MM.1S (cell line): Measurements from ENCODE around the gene TAS1R2.

Source experiments
- DNase-seq: peaks from one replicate; pipeline ENCODE4 v3.0.0-alpha.2; 2015
- H2AFZ ChIP-seq: fragments of 300-600 bp; sonication (generic); 2 replicates; pipeline ENCODE4 v1.6.0; 2016; ENCODE audit warnings: antibody characterized with exemption, low read length
- H3F3A ChIP-seq: fragments of 300-600 bp; sonication (generic); 2 replicates; pipeline ENCODE4 v1.6.1; 2016; ENCODE audit warnings: mild to moderate bottlenecking, antibody characterized with exemption, low read length, moderate library complexity, mixed read lengths; ENCODE audit not compliant: insufficient read depth
- H3K27ac ChIP-seq: fragments of 300-600 bp; sonication (generic); 2 replicates; pipeline ENCODE4 v1.5.1; 2016; ENCODE audit warnings: mild to moderate bottlenecking, low read length
- H3K27me3 ChIP-seq: fragments of 300-600 bp; sonication (generic); replicated peaks from 2 replicates; pipeline ENCODE4 v1.6.0; 2016; ENCODE audit warnings: low read length; ENCODE audit not compliant: insufficient read depth
- H3K36me3 ChIP-seq: fragments of 300-600 bp; sonication (generic); replicated peaks from 2 replicates; pipeline ENCODE4 v1.6.1; 2016; ENCODE audit warnings: mild to moderate bottlenecking, low read length, mixed read lengths; ENCODE audit not compliant: insufficient read depth
- H3K4me1 ChIP-seq: fragments of 300-600 bp; sonication (generic); 2 replicates; pipeline ENCODE4 v1.6.1; 2016; ENCODE audit warnings: low read length, mixed read lengths
- H3K4me2 ChIP-seq: fragments of 300-600 bp; sonication (generic); 2 replicates; pipeline ENCODE4 v1.6.0; 2016; ENCODE audit warnings: low read depth, low read length
- H3K4me3 ChIP-seq: fragments of 300-600 bp; sonication (generic); 2 replicates; pipeline ENCODE4 v1.5.1; 2016; ENCODE audit warnings: low read length, mixed read lengths
- H3K79me2 ChIP-seq: fragments of 300-600 bp; sonication (generic); 2 replicates; pipeline ENCODE4 v1.6.1; 2016; ENCODE audit warnings: mixed run types, low read length, mixed read lengths
- H3K9ac ChIP-seq: fragments of 300-600 bp; sonication (generic); 2 replicates; pipeline ENCODE4 v1.6.1; 2016; ENCODE audit warnings: low read length, mixed read lengths
- H3K9me2 ChIP-seq: fragments of 300-600 bp; sonication (generic); replicated peaks from 2 replicates; pipeline ENCODE4 v1.6.1; 2016; ENCODE audit warnings: mild to moderate bottlenecking, low read length, mixed read lengths; ENCODE audit not compliant: insufficient read depth
- H3K9me3 ChIP-seq: fragments of 300-600 bp; sonication (generic); replicated peaks from 2 replicates; pipeline ENCODE4 v1.6.1; 2016; ENCODE audit warnings: mild to moderate bottlenecking, low read length, mixed read lengths; ENCODE audit not compliant: insufficient read depth
- H4K20me1 ChIP-seq: fragments of 300-600 bp; sonication (generic); 2 replicates; pipeline ENCODE4 v1.6.1; 2016; ENCODE audit warnings: mild to moderate bottlenecking, low read length, moderate library complexity, mixed read lengths; ENCODE audit not compliant: insufficient read depth
- EZH2 ChIP-seq: fragments of 300-600 bp; sonication (generic); optimal IDR thresholded peaks from 2 replicates; pipeline ENCODE3; 2017; ENCODE audit warnings: low read depth, mild to moderate bottlenecking, antibody characterized with exemption, low read length, mixed read lengths
- EZH2phosphoT487 ChIP-seq: fragments of 300-600 bp; sonication (generic); IDR thresholded peaks from 2 replicates; pipeline ENCODE4 v1.6.1; 2018; ENCODE audit warnings: antibody characterized with exemption, low read length
- TF ChIP-seq, protein P1 (sequence below): fragments of 300-600 bp; sonication (generic); IDR thresholded peaks from 2 replicates; pipeline ENCODE4 v1.5.1; 2016; ENCODE audit warnings: antibody characterized with exemption, low read length, mixed read lengths

The TAS1R2 gene

GRCh38 chr1:18883079-18883478, 23.6 kb upstream of the TAS1R2 start:
- DNase-seq = no peak
- Histone ChIP-seq H3K9me3 (no peaks in the 10 kb centered on the region), H3K4me2 (no peak overlapping the region), H3K4me3 (no peak overlapping the region), H3K27ac (no peak overlapping the region), H3F3A (no peaks in the 10 kb centered on the region), H3K4me1 (no peaks in the 10 kb centered on the region), H4K20me1 (no peaks in the 10 kb centered on the region), H3K36me3 (no peaks in the 10 kb centered on the region), H3K27me3 (no peaks in the 10 kb centered on the region), H3K79me2 (no peaks in the 10 kb centered on the region), H2AFZ (no peak overlapping the region), H3K9ac (no peak overlapping the region), H3K9me2 (no peaks in the 10 kb centered on the region)
- TF ChIP-seq EZH2 (no peak), EZH2phosphoT487 (no peak)
- TF ChIP-seq, protein P1, sequence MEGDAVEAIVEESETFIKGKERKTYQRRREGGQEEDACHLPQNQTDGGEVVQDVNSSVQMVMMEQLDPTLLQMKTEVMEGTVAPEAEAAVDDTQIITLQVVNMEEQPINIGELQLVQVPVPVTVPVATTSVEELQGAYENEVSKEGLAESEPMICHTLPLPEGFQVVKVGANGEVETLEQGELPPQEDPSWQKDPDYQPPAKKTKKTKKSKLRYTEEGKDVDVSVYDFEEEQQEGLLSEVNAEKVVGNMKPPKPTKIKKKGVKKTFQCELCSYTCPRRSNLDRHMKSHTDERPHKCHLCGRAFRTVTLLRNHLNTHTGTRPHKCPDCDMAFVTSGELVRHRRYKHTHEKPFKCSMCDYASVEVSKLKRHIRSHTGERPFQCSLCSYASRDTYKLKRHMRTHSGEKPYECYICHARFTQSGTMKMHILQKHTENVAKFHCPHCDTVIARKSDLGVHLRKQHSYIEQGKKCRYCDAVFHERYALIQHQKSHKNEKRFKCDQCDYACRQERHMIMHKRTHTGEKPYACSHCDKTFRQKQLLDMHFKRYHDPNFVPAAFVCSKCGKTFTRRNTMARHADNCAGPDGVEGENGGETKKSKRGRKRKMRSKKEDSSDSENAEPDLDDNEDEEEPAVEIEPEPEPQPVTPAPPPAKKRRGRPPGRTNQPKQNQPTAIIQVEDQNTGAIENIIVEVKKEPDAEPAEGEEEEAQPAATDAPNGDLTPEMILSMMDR = no peak

- no peaks in the 10 kb centered on the region for H3K79me2 ChIP-seq
- H3F3A ChIP-seq = no peaks in the 10 kb centered on the region
- H3K4me2 ChIP-seq = no peak overlapping the region
- no peaks in the 10 kb centered on the region for H3K9me2 ChIP-seq
- H3K4me1 ChIP-seq = no peaks in the 10 kb centered on the region
- no peaks in the 10 kb centered on the region for H3K9me3 ChIP-seq
- H4K20me1 ChIP-seq = no peaks in the 10 kb centered on the region
- no peaks in the 10 kb centered on the region for H3K27me3 ChIP-seq
- no peak overlapping the region for H3K27ac ChIP-seq
- no peak overlapping the region for H3K4me3 ChIP-seq
- no peak overlapping the region for H2AFZ ChIP-seq
- H3K36me3 ChIP-seq = no peaks in the 10 kb centered on the region
- TF ChIP-seq, protein P1 = no peak
- TF ChIP-seq EZH2 (no peak), EZH2phosphoT487 (no peak)
- DNase-seq = no peak
- H3K9ac ChIP-seq = no peak overlapping the region
Observed at GRCh38 chr1:18882486-18882885, 23.0 kb upstream of the TAS1R2 start.

GRCh38 chr1:18881642-18882431, 22.4 kb upstream of the TAS1R2 start:
- DNase-seq = no peak
- Histone ChIP-seq H4K20me1 (no peaks in the 10 kb centered on the region), H3K4me3 (no peak overlapping the region), H3K27me3 (no peaks in the 10 kb centered on the region), H2AFZ (no peak overlapping the region), H3F3A (no peaks in the 10 kb centered on the region), H3K27ac (no peak overlapping the region), H3K4me1 (no peaks in the 10 kb centered on the region), H3K79me2 (no peaks in the 10 kb centered on the region), H3K9ac (no peak overlapping the region), H3K36me3 (no peaks in the 10 kb centered on the region), H3K9me3 (no peaks in the 10 kb centered on the region), H3K9me2 (no peaks in the 10 kb centered on the region), H3K4me2 (no peak overlapping the region)
- TF ChIP-seq EZH2phosphoT487 (no peak), EZH2 (no peak)
- TF ChIP-seq, protein P1 = no peak
